HG02840 (cell line): ENCODE data around the gene SPOCK3.

Experiments
- ATAC-seq: cut with Tn5 transposase; IDR thresholded peaks from one replicate; pipeline ENCODE4 v1.9.1; 2021; ENCODE audit warnings: mild to moderate bottlenecking, moderate library complexity, moderate number of reproducible peaks; ENCODE audit not compliant: unreplicated experiment, low FRiP score

The SPOCK3 gene

GRCh38 chr4:167177925-167178324 lies 56.4 kb downstream of the SPOCK3 start:
- ATAC-seq, result no peak

GRCh38 chr4:167176723-167177367 lies 57.4 kb downstream of the SPOCK3 start:
- ATAC-seq, result no peak

GRCh38 chr4:167171928-167172327 lies 62.4 kb downstream of the SPOCK3 start:
- ATAC-seq, result no peak

- ATAC-seq, result no peak
Measured at GRCh38 chr4:167168611-167169010, 65.7 kb downstream of the SPOCK3 start.

GRCh38 chr4:167150587-167150986 lies 83.7 kb downstream of the SPOCK3 start:
- no peak for ATAC-seq

- no peak for ATAC-seq
Measured at GRCh38 chr4:167144605-167145004, 89.7 kb downstream of the SPOCK3 start.

GRCh38 chr4:167143018-167143417 lies 91.3 kb downstream of the SPOCK3 start:
- ATAC-seq, result no peak

GRCh38 chr4:167136270-167136669 lies 98.0 kb downstream of the SPOCK3 start:
- no peak for ATAC-seq

GRCh38 chr4:167129146-167129545 lies 105.1 kb downstream of the SPOCK3 start:
- no peak for ATAC-seq

- ATAC-seq, result no peak
Measured at GRCh38 chr4:167119392-167119791, 114.9 kb downstream of the SPOCK3 start.

- ATAC-seq, result no peak
Measured at GRCh38 chr4:167117273-167117672, 117.0 kb downstream of the SPOCK3 start.

GRCh38 chr4:167114416-167114971 lies 119.8 kb downstream of the SPOCK3 start:
- no peak for ATAC-seq

- ATAC-seq, result no peak
Measured at GRCh38 chr4:167111622-167112021, 122.7 kb downstream of the SPOCK3 start.

- no peak for ATAC-seq
Measured at GRCh38 chr4:167111092-167111491, 123.2 kb downstream of the SPOCK3 start.

- ATAC-seq, result no peak
Measured at GRCh38 chr4:167109859-167110258, 124.4 kb downstream of the SPOCK3 start.

- no peak for ATAC-seq
Measured at GRCh38 chr4:167105857-167106256, 128.4 kb downstream of the SPOCK3 start.

- no peak for ATAC-seq
Measured at GRCh38 chr4:167102475-167102874, 131.8 kb downstream of the SPOCK3 start.

- ATAC-seq, result no peak
Measured at GRCh38 chr4:167101035-167101434, 133.3 kb downstream of the SPOCK3 start.

- ATAC-seq, result no peak
Measured at GRCh38 chr4:167100120-167100519, 134.2 kb downstream of the SPOCK3 start.

- ATAC-seq, result no peak
Measured at GRCh38 chr4:167088115-167088514, 146.2 kb downstream of the SPOCK3 start.

GRCh38 chr4:167084321-167084720 lies 150.0 kb downstream of the SPOCK3 start:
- ATAC-seq, result no peak

- no peak for ATAC-seq
Measured at GRCh38 chr4:167079762-167080161, 154.5 kb downstream of the SPOCK3 start.
